ENCODE data around the gene UBE2O. TPM values are rescaled to one million over a fixed set of nuclear protein-coding genes. Genes with fewer than 3 reads are reported as not detected.

The UBE2O gene
- total and polyA plus RNA-seq, 2 donors (not counting 1 experiment from before 2014, with no cell fraction given), result 11.5 to 12.4 TPM

GRCh38 chr17:76471498-76472257, 18.7 kb upstream of the UBE2O start:
- Histone ChIP-seq H4K20me1 (ENCODE audit: control insufficient read depth, extremely low read depth, insufficient read depth, low read length) (no peaks in the 10 kb centered on the region), H3K27ac (ENCODE audit: insufficient read depth, low read length) (no peak overlapping the region), H3K36me3 (ENCODE audit: control insufficient read depth, insufficient read depth, low read length) (no peaks in the 10 kb centered on the region), H2AFZ (ENCODE audit: low read length) (no peak overlapping the region), H3K4me2 (ENCODE audit: extremely low read depth, insufficient read depth, low read length) (no peak overlapping the region), H3K4me3 (replicated peaks in 1 of 4; ENCODE audit: control extremely low read depth in 1 of 4, insufficient read depth in 1 of 4, low read depth in 3 of 4, low read length in 4 of 4) (no peak overlapping the region), H3K9ac (ENCODE audit: insufficient read depth, low read length) (no peak overlapping the region), H3K27me3 (ENCODE audit: control insufficient read depth, insufficient read depth, low read length) (no peaks in the 10 kb centered on the region), H3K9me3 (ENCODE audit: control insufficient read depth, insufficient read depth, low read depth, low read length) (no peaks in the 10 kb centered on the region), H3K4me1 (ENCODE audit: control insufficient read depth, extremely low read depth, insufficient read depth, low read length) (no peaks in the 10 kb centered on the region), H3K79me2 (ENCODE audit: control insufficient read depth, insufficient read depth, low read length) (no peaks in the 10 kb centered on the region)
- DNase-seq (ENCODE audit: low read depth in 2 of 2), result no peak
- TF ChIP-seq EZH2 (IDR thresholded peaks at IDR 0.05; ENCODE audit: low read length, missing control alignments), result no peak
- TF ChIP-seq, protein P1, sequence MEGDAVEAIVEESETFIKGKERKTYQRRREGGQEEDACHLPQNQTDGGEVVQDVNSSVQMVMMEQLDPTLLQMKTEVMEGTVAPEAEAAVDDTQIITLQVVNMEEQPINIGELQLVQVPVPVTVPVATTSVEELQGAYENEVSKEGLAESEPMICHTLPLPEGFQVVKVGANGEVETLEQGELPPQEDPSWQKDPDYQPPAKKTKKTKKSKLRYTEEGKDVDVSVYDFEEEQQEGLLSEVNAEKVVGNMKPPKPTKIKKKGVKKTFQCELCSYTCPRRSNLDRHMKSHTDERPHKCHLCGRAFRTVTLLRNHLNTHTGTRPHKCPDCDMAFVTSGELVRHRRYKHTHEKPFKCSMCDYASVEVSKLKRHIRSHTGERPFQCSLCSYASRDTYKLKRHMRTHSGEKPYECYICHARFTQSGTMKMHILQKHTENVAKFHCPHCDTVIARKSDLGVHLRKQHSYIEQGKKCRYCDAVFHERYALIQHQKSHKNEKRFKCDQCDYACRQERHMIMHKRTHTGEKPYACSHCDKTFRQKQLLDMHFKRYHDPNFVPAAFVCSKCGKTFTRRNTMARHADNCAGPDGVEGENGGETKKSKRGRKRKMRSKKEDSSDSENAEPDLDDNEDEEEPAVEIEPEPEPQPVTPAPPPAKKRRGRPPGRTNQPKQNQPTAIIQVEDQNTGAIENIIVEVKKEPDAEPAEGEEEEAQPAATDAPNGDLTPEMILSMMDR (conservative IDR thresholded peaks at IDR 0.05 in 1 of 2, IDR thresholded peaks at IDR 0.05 in 1 of 2; ENCODE audit: low read depth in 1 of 2, low read length in 2 of 2), result no peak

GRCh38 chr17:76469991-76470739, 17.2 kb upstream of the UBE2O start:
- no peaks in the 10 kb centered on the region for H3K79me2 ChIP-seq (ENCODE audit: control insufficient read depth, insufficient read depth, low read length)
- H3K4me1 ChIP-seq (ENCODE audit: control insufficient read depth, extremely low read depth, insufficient read depth, low read length), result no peaks in the 10 kb centered on the region
- DNase-seq (ENCODE audit: low read depth in 2 of 2), result no peak
- H4K20me1 ChIP-seq (ENCODE audit: control insufficient read depth, extremely low read depth, insufficient read depth, low read length), result no peaks in the 10 kb centered on the region
- no peak overlapping the region for H3K4me3 ChIP-seq (replicated peaks in 1 of 4; ENCODE audit: control extremely low read depth in 1 of 4, insufficient read depth in 1 of 4, low read depth in 3 of 4, low read length in 4 of 4)
- no peaks in the 10 kb centered on the region for H3K27me3 ChIP-seq (ENCODE audit: control insufficient read depth, insufficient read depth, low read length)
- no peaks in the 10 kb centered on the region for H3K9me3 ChIP-seq (ENCODE audit: control insufficient read depth, insufficient read depth, low read depth, low read length)
- no peak for TF ChIP-seq EZH2 (IDR thresholded peaks at IDR 0.05; ENCODE audit: low read length, missing control alignments)
- TF ChIP-seq, protein P1 (conservative IDR thresholded peaks at IDR 0.05 in 1 of 2, IDR thresholded peaks at IDR 0.05 in 1 of 2; ENCODE audit: low read depth in 1 of 2, low read length in 2 of 2), result no peak
- H3K9ac ChIP-seq (ENCODE audit: insufficient read depth, low read length), result no peak overlapping the region
- no peak overlapping the region for H2AFZ ChIP-seq (ENCODE audit: low read length)
- H3K4me2 ChIP-seq (ENCODE audit: extremely low read depth, insufficient read depth, low read length), result no peak overlapping the region
- no peaks in the 10 kb centered on the region for H3K36me3 ChIP-seq (ENCODE audit: control insufficient read depth, insufficient read depth, low read length)
- H3K27ac ChIP-seq (ENCODE audit: insufficient read depth, low read length), result no peak overlapping the region

Data from fibroblast of lung (primary cell).